GM10847 (cell line): ENCODE data around the gene AFM.

Experiments
- POLR2A ChIP-seq: IDR thresholded peaks from 2 replicates; pipeline ENCODE4 v1.6.1; 2011; ENCODE audit not compliant: insufficient read length; ENCODE audit errors: extremely low read depth

AFM gene

GRCh38 chr4:73523126-73523525 is 41.6 kb downstream of the AFM start:
- TF ChIP-seq POLR2A = no peak

- no peak for TF ChIP-seq POLR2A
Measured at GRCh38 chr4:73525611-73526010, 44.1 kb downstream of the AFM start.

GRCh38 chr4:73527196-73527595 is 45.7 kb downstream of the AFM start:
- no peak for TF ChIP-seq POLR2A

- no peak for TF ChIP-seq POLR2A
Measured at GRCh38 chr4:73528171-73528570, 46.6 kb downstream of the AFM start.

GRCh38 chr4:73533515-73534422 is 52.2 kb downstream of the AFM start:
- no peak for TF ChIP-seq POLR2A

GRCh38 chr4:73538162-73538561 is 56.6 kb downstream of the AFM start:
- TF ChIP-seq POLR2A = no peak

GRCh38 chr4:73539386-73539785 is 57.8 kb downstream of the AFM start:
- TF ChIP-seq POLR2A = no peak

GRCh38 chr4:73540826-73541225 is 59.3 kb downstream of the AFM start:
- no peak for TF ChIP-seq POLR2A

GRCh38 chr4:73541251-73541650 is 59.7 kb downstream of the AFM start:
- no peak for TF ChIP-seq POLR2A

GRCh38 chr4:73544620-73545019 is 63.1 kb downstream of the AFM start:
- TF ChIP-seq POLR2A = no peak
